ENCODE data around the gene PLEKHM3. TPM values are rescaled to one million over a fixed set of nuclear protein-coding genes. Genes with fewer than 3 reads are reported as not detected.

PLEKHM3 gene
- polyA plus RNA-seq, 1 donor (not counting 4 experiments of a cell fraction or from before 2014, with no cell fraction given): 2.9 TPM

DNA sequence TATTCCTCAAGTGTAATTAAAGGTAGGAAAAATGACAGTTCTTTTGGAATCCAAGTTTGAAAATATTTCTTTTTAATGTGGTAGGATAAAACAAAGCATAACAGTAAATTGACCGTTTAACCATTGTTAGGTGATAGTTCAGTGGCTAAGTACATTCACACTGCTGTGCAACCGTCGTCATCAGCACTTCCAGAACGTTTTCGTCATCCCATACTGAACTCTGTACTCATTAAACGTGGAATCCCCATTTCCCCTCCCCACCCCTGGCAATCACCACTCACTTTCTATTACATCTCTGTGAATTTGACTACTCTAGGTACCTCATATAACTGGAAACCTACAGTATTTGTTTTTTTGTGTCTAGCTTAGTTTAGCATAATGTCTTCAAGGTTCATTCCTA, 222.7 kb downstream of the PLEKHM3 start:
- Histone ChIP-seq H2AFZ (ENCODE audit: control insufficient read depth, low read length) (no peak overlapping the region), H3K9ac (ENCODE audit: control insufficient read depth, extremely low read depth, insufficient read depth, low read length) (no peak overlapping the region), H3K9me1 (ENCODE audit: control insufficient read depth, extremely low read depth, insufficient read depth, low read length) (no peaks in the 10 kb centered on the region), H3K27ac (ENCODE audit: control insufficient read depth, insufficient read depth, low read length) (no peak overlapping the region), H3K4me3 (ENCODE audit: control insufficient read depth in 2 of 3, extremely low read depth in 1 of 3, insufficient read depth in 2 of 3, low read depth in 1 of 3, low read length in 3 of 3) (no peak overlapping the region), H3K36me3 (ENCODE audit: control insufficient read depth in 2 of 2, extremely low read depth in 1 of 2, insufficient read depth in 2 of 2, low read length in 2 of 2) (no peaks in the 10 kb centered on the region), H3K9me3 (ENCODE audit: control insufficient read depth, low read depth, low read length) (no peaks in the 10 kb centered on the region), H3K4me1 (ENCODE audit: control insufficient read depth, extremely low read depth, insufficient read depth, low read length) (peaks cover 18% of the 10 kb centered on the region), H3K79me2 (ENCODE audit: control insufficient read depth, insufficient read depth, low read length) (no peaks in the 10 kb centered on the region), H3K4me2 (ENCODE audit: control insufficient read depth, extremely low read depth, insufficient read depth, low read depth, low read length) (no peak overlapping the region), H4K20me1 (ENCODE audit: control insufficient read depth, extremely low read depth, insufficient read depth, low read length) (no peaks in the 10 kb centered on the region), H3K27me3 (ENCODE audit: control insufficient read depth, extremely low read depth, insufficient read depth, low read length) (no peaks in the 10 kb centered on the region)
- DNase-seq (ENCODE audit: low read depth, low spot score) (no peak), FAIRE-seq (no peak)
- dilution Hi-C loops (cut with MboI; ENCODE audit: extremely low pct_ligation_motif_present, low sequenced_read_pairs): no loop called here
- TF ChIP-seq, protein P1, sequence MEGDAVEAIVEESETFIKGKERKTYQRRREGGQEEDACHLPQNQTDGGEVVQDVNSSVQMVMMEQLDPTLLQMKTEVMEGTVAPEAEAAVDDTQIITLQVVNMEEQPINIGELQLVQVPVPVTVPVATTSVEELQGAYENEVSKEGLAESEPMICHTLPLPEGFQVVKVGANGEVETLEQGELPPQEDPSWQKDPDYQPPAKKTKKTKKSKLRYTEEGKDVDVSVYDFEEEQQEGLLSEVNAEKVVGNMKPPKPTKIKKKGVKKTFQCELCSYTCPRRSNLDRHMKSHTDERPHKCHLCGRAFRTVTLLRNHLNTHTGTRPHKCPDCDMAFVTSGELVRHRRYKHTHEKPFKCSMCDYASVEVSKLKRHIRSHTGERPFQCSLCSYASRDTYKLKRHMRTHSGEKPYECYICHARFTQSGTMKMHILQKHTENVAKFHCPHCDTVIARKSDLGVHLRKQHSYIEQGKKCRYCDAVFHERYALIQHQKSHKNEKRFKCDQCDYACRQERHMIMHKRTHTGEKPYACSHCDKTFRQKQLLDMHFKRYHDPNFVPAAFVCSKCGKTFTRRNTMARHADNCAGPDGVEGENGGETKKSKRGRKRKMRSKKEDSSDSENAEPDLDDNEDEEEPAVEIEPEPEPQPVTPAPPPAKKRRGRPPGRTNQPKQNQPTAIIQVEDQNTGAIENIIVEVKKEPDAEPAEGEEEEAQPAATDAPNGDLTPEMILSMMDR (optimal IDR thresholded peaks at IDR 0.05 in 1 of 3, IDR thresholded peaks at IDR 0.05 in 1 of 3, conservative IDR thresholded peaks at IDR 0.05 in 1 of 3; ENCODE audit: extremely low read depth in 1 of 3, insufficient read depth in 2 of 3, low read length in 3 of 3): no peak

DNA sequence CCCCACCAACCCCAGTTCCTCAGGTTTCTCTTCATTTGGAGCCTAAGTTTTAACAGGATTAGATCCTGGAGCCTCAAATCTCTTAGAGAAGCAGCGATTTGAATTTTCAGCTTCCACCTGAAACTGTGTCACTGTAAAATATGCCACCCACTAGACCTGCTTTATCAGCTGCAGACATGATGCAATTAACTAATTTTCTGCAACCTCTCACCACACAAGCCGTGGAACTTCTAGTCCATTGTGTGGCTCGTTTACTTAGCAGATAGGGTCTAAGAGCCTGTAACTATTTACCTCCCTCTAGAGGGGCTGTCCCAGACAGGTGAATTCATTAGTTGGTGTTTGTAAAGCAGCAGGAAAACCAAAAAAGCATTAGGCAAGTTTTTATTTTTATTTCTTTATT, 224.1 kb downstream of the PLEKHM3 start:
- FAIRE-seq (no peak), DNase-seq (ENCODE audit: low read depth, low spot score) (no peak)
- no peak for TF ChIP-seq EZH2 (IDR thresholded peaks at IDR 0.05; ENCODE audit: low read length)
- TF ChIP-seq, protein P1 (optimal IDR thresholded peaks at IDR 0.05 in 1 of 3, IDR thresholded peaks at IDR 0.05 in 1 of 3, conservative IDR thresholded peaks at IDR 0.05 in 1 of 3; ENCODE audit: extremely low read depth in 1 of 3, insufficient read depth in 2 of 3, low read length in 3 of 3): no peak
- H2AFZ ChIP-seq (ENCODE audit: control insufficient read depth, low read length): no peak overlapping the region
- no peak overlapping the region for H3K9ac ChIP-seq (ENCODE audit: control insufficient read depth, extremely low read depth, insufficient read depth, low read length)
- no peaks in the 10 kb centered on the region for H4K20me1 ChIP-seq (ENCODE audit: control insufficient read depth, extremely low read depth, insufficient read depth, low read length)
- no peak overlapping the region for H3K4me3 ChIP-seq (ENCODE audit: control insufficient read depth in 2 of 3, extremely low read depth in 1 of 3, insufficient read depth in 2 of 3, low read depth in 1 of 3, low read length in 3 of 3)
- no peaks in the 10 kb centered on the region for H3K79me2 ChIP-seq (ENCODE audit: control insufficient read depth, insufficient read depth, low read length)
- H3K4me2 ChIP-seq (ENCODE audit: control insufficient read depth, extremely low read depth, insufficient read depth, low read depth, low read length): no peak overlapping the region
- H3K27me3 ChIP-seq (ENCODE audit: control insufficient read depth, extremely low read depth, insufficient read depth, low read length): no peaks in the 10 kb centered on the region
- no peaks in the 10 kb centered on the region for H3K9me3 ChIP-seq (ENCODE audit: control insufficient read depth, low read depth, low read length)
- H3K36me3 ChIP-seq (ENCODE audit: control insufficient read depth in 2 of 2, extremely low read depth in 1 of 2, insufficient read depth in 2 of 2, low read length in 2 of 2): no peaks in the 10 kb centered on the region
- peaks cover 10% of the 10 kb centered on the region for H3K4me1 ChIP-seq (ENCODE audit: control insufficient read depth, extremely low read depth, insufficient read depth, low read length)
- dilution Hi-C loops (cut with MboI; ENCODE audit: extremely low pct_ligation_motif_present, low sequenced_read_pairs): no loop called here
- H3K9me1 ChIP-seq (ENCODE audit: control insufficient read depth, extremely low read depth, insufficient read depth, low read length): no peaks in the 10 kb centered on the region
- H3K27ac ChIP-seq (ENCODE audit: control insufficient read depth, insufficient read depth, low read length): no peak overlapping the region

Measured in keratinocyte (primary cell).